OCI-LY3 (cell line): ENCODE data around the gene HNRNPD.
"Not testable (repeated sequence)": the region's sequence is repeated elsewhere in the genome, so short reads cannot be mapped to it uniquely, and the experiment has no call there.

Source experiments
- H2AFZ ChIP-seq: fragments of 200-600, 300-600 bp; shearing (Covaris generic); 2 replicates; pipeline ENCODE4 v1.6.0; 2014; ENCODE audit warnings: antibody characterized with exemption, low read depth, low read length
- H3K27ac ChIP-seq: fragments of 200-600, 300-600 bp; sonication (generic); 2 replicates; pipeline ENCODE4 v1.5.1; 2014; ENCODE audit warnings: mild to moderate bottlenecking, low read length, moderate library complexity, mixed read lengths
- H3K27me3 ChIP-seq: fragments of 200-600, 300-600 bp; sonication (generic); 2 replicates; pipeline ENCODE4 v1.6.1; 2014; ENCODE audit warnings: low read depth, low read length, mixed read lengths
- H3K36me3 ChIP-seq: fragments of 200-600, 300-600 bp; sonication (generic); replicated peaks from 2 replicates; pipeline ENCODE3; 2014; ENCODE audit warnings: low read depth, low read length, mixed read lengths
- H3K4me1 ChIP-seq: fragments of 300-600, 200-600 bp; sonication (generic); 2 replicates; pipeline ENCODE4 v1.6.1; 2014; ENCODE audit warnings: low read length, mixed read lengths
- H3K4me2 ChIP-seq: fragments of 200-600, 300-600 bp; sonication (generic); 2 replicates; pipeline ENCODE4 v1.6.1; 2014; ENCODE audit warnings: low read length, mixed read lengths
- H3K4me3 ChIP-seq: fragments of 300-600, 200-600 bp; sonication (generic); 2 replicates; pipeline ENCODE4 v1.5.1; 2014; ENCODE audit warnings: antibody characterized with exemption, mild to moderate bottlenecking, low read length, moderate library complexity
- H3K79me2 ChIP-seq: fragments of 300-600, 200-600 bp; shearing (Covaris generic); 2 replicates; pipeline ENCODE4 v1.6.1; 2014; ENCODE audit warnings: mild to moderate bottlenecking, low read length, mixed read lengths
- H3K9ac ChIP-seq: fragments of 300-600, 200-600 bp; shearing (Covaris generic); 2 replicates; pipeline ENCODE4 v1.6.0; 2014; ENCODE audit warnings: mild to moderate bottlenecking, low read length, moderate library complexity
- H3K9me3 ChIP-seq: fragments of 200-600, 300-600 bp; shearing (Covaris generic); 2 replicates; pipeline ENCODE4 v1.6.1; 2014; ENCODE audit warnings: low read length, mixed read lengths; ENCODE audit not compliant: insufficient read depth
- H4K20me1 ChIP-seq: fragments of 200-600, 300-600 bp; sonication (generic); 2 replicates; pipeline ENCODE4 v1.6.1; 2016; ENCODE audit warnings: low read length, mixed read lengths; ENCODE audit not compliant: insufficient read depth
- EZH2phosphoT487 ChIP-seq: fragments of 200-600 bp; shearing (Covaris generic); IDR thresholded peaks from 2 replicates; pipeline ENCODE4 v1.6.1; 2018; ENCODE audit warnings: antibody characterized with exemption, mixed run types, low read depth
- TF ChIP-seq, protein P1 (sequence below): fragments of 200-600, 300-600 bp; sonication (generic); IDR thresholded peaks from 2 replicates; pipeline ENCODE4 v1.5.1; 2014; ENCODE audit warnings: antibody characterized with exemption, low read length, low read depth

Gene HNRNPD

DNA sequence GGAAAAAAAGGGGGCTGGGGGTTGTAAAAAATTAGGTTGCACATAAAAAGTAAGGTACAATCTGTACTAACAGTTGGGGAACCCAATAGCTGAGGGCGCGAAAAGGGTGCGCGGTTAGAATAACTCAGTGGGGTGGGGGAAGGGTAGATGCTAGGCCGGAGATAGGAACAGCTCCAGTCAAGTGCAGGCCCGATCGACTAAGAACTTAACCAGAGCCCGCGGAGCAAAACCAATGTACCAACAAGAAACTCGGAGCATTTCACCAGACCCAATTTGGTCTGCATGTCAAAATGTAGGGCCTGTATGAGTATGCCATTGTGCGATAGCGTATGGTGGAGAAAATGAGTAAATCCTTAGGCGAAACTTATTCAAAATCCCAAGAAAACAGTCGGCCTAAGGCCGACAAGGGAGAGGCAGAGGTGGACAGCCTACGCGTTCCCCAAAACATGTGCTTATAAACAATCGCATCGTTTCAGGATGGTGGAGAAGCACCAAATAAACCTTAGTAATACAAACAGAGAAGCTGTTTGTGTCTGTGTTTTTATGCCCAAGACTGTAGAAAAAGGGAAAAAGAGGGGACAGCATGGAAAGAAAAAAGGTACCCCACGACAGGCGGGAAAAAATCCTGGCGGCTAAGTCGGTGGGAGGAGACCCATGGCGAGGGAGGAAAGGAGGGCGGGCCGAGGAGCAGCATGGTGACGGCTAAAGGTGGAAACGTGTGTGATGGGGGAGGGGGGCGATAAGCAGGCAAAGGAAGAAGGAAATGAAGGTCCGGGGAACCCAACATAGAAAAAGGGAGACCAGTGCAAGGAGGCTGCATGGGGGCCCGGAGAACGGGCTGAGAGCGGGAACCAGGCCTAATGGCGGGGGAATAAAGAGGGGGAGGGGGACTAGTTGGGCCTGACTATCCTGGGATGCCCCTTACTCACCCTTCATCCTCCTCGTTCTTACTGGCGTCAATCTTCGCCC is 990 bp downstream of the HNRNPD start:
- Histone ChIP-seq H3K4me2 (peak overlapping the region; percentile 67), H3K36me3 (peaks cover 56% of the 10 kb centered on the region), H3K27ac (peak overlapping the region; percentile 87), H3K27me3 (no peaks in the 10 kb centered on the region), H3K9ac (peak overlapping the region; percentile 85), H2AFZ (no peak overlapping the region), H3K9me3 (no peaks in the 10 kb centered on the region), H3K79me2 (peaks cover 89% of the 10 kb centered on the region), H3K4me1 (peaks cover 42% of the 10 kb centered on the region), H3K4me3 (peak overlapping the region; percentile 89), H4K20me1 (peaks cover 51% of the 10 kb centered on the region)
- TF ChIP-seq, protein P1, sequence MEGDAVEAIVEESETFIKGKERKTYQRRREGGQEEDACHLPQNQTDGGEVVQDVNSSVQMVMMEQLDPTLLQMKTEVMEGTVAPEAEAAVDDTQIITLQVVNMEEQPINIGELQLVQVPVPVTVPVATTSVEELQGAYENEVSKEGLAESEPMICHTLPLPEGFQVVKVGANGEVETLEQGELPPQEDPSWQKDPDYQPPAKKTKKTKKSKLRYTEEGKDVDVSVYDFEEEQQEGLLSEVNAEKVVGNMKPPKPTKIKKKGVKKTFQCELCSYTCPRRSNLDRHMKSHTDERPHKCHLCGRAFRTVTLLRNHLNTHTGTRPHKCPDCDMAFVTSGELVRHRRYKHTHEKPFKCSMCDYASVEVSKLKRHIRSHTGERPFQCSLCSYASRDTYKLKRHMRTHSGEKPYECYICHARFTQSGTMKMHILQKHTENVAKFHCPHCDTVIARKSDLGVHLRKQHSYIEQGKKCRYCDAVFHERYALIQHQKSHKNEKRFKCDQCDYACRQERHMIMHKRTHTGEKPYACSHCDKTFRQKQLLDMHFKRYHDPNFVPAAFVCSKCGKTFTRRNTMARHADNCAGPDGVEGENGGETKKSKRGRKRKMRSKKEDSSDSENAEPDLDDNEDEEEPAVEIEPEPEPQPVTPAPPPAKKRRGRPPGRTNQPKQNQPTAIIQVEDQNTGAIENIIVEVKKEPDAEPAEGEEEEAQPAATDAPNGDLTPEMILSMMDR = no peak
- no peak for TF ChIP-seq EZH2phosphoT487

DNA sequence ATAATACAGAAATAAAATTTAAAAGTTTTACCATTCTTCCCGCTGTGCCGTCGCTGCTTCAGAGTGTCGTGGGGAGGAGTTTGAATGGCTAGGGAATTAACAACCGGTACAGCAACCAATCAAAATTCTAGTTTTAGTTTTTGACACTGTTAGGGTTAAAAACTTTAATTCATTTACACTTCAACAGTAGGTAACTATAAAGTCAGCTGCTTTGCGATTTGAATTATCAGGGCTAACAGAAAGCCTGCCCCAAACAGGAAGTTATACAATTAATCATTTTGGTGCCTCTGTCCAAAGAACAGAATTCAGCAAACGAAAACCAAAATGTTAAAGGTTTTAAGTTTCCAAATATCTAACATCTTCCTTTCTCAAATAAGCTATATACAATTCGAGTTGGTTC is 2.3 kb downstream of the HNRNPD start:
- Histone ChIP-seq H3K4me1 (peaks cover 46% of the 10 kb centered on the region), H3K9ac (peak overlapping the region; percentile 85), H3K4me2 (peak overlapping the region; percentile 67), H3K27me3 (no peaks in the 10 kb centered on the region), H3K4me3 (peak overlapping the region; percentile 89), H3K79me2 (peaks cover 98% of the 10 kb centered on the region), H2AFZ (no peak overlapping the region), H3K36me3 (peaks cover 64% of the 10 kb centered on the region), H4K20me1 (peaks cover 64% of the 10 kb centered on the region), H3K27ac (peak overlapping the region; percentile 87), H3K9me3 (no peaks in the 10 kb centered on the region)
- TF ChIP-seq EZH2phosphoT487 = no peak
- TF ChIP-seq, protein P1 = no peak

DNA sequence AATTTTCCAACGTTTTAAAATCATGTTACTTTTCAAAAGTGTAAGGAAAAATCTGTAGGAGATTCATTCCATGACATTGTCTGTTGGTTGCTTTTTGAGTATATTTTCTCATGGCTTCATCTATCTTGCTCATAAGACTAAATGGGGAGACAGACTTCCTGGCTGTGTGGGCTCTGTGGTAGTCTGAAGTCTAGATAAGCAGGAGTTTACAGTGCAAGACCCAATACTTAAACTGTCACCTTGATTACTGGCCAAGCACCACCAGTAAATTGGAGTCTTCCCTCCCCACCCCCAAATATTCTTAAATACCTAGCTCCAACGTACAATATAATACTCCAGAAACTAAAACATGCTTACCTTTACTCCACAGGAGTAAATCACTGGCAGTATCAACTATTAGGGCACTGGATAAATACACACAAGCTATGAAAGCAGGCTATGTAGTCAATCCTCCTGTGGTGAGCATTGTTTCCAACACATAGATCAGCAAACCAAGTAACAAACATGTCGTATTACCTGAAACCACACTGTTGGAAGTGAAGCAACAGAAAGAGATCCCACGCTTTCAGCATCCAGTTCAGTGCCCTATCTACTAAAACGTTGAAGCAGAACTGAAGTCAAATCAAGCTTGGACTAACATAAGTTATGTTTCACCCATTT is 6.2 kb downstream of the HNRNPD start:
- TF ChIP-seq, protein P1 = no peak
- no peak for TF ChIP-seq EZH2phosphoT487
- Histone ChIP-seq H3K9me3 (no peaks in the 10 kb centered on the region), H3K4me2 (0 out of 2 replicates have a peak overlapping the region, but pooled peaks have one; percentile 5), H3K27me3 (no peaks in the 10 kb centered on the region), H3K9ac (no peak overlapping the region), H3K27ac (no peak overlapping the region), H3K36me3 (peaks cover 55% of the 10 kb centered on the region), H3K4me1 (peaks cover 64% of the 10 kb centered on the region), H4K20me1 (peaks cover 98% of the 10 kb centered on the region), H2AFZ (no peak overlapping the region), H3K4me3 (no peak overlapping the region), H3K79me2 (peaks cover 100% of the 10 kb centered on the region)

DNA sequence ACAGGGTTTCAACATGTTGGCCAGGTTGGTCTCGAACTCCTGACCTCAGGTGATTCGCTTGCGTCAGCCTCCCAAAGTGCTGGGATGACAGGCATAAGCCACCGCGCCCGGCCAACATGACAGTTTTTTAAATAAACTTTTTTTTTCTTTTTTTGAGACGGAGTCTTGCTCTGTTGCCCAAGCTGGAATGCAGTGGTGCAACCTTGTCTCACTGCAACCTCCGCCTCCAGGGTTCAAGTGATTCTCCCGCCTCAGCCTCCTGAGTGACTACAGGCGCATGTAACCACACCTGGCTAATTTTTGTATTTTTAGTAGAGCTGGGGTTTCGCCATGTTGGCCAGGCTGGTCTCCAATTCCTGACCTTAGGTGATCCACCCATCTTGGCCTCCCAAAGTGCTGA is 7.4 kb downstream of the HNRNPD start:
- H3K36me3 ChIP-seq = peaks cover 46% of the 10 kb centered on the region
- not testable (repeated sequence) for H3K9me3 ChIP-seq, H3K4me2 ChIP-seq, H3K27me3 ChIP-seq, H3K4me3 ChIP-seq, H3K9ac ChIP-seq, H2AFZ ChIP-seq, H3K27ac ChIP-seq
- peaks cover 74% of the 10 kb centered on the region for H3K4me1 ChIP-seq
- peaks cover 100% of the 10 kb centered on the region for H3K79me2 ChIP-seq
- peaks cover 98% of the 10 kb centered on the region for H4K20me1 ChIP-seq
